H1 (cell line): ENCODE measurements around the gene CAP2. TPM values are rescaled to one million over a fixed set of nuclear protein-coding genes. Genes with fewer than 3 reads are reported as not detected.
A peak's percentile ranks its signal among the peaks of the same experiment; 100 is the strongest.

Source experiments
- ASH2L ChIP-seq: fragments of 200-600, 300-600 bp; sonication (generic); IDR thresholded peaks from one replicate; pipeline ENCODE4 v1.7.1; 2017; ENCODE audit warnings: low read length
- BCL11A ChIP-seq, 2 experiments: IDR thresholded peaks; one replicate each; pipeline ENCODE4 v1.6.1; 2011; ENCODE audit warnings: low read depth in 2 of 2, low read length in 2 of 2, mild to moderate bottlenecking in 2 of 2
- EGR1 ChIP-seq: IDR thresholded peaks from 2 replicates; pipeline ENCODE4 v1.6.1; 2011; ENCODE audit warnings: low read depth, low read length, borderline replicate concordance
- JUN ChIP-seq: IDR thresholded peaks from 2 replicates; pipeline ENCODE4 v1.6.1; 2011; ENCODE audit warnings: low read depth, mild to moderate bottlenecking, improper control_type of control experiment, low read length
- KDM4A ChIP-seq: IDR thresholded peaks from one replicate; pipeline ENCODE4 v1.7.1; 2012; ENCODE audit warnings: low read depth, mild to moderate bottlenecking, moderate library complexity, low read length, inconsistent platforms; ENCODE audit not compliant: severe bottlenecking
- PHF8 ChIP-seq: fragments of 200-600 bp; sonication (generic); conservative IDR thresholded peaks from 2 replicates; pipeline ENCODE4 v1.7.1; 2012; ENCODE audit warnings: low read depth, mild to moderate bottlenecking, inconsistent platforms, low read length, moderate library complexity
- POLR2A ChIP-seq, 2 experiments: IDR thresholded peaks; 1 replicate in 1 of 2; 2 replicates in 1 of 2; pipeline ENCODE4 v1.6.1; 2011; ENCODE audit warnings: low read depth in 2 of 2, low read length in 2 of 2, mild to moderate bottlenecking in 2 of 2; ENCODE audit errors: control extremely low read depth in 1 of 2
- POLR2AphosphoS5 ChIP-seq: IDR thresholded peaks from 2 replicates; pipeline ENCODE4 v1.6.1; 2011; ENCODE audit warnings: low read depth, low read length
- RBBP5 ChIP-seq: IDR thresholded peaks from 2 replicates; pipeline ENCODE4 v1.7.1; 2012; ENCODE audit warnings: low read depth, mild to moderate bottlenecking, inconsistent platforms, low read length, moderate library complexity, borderline replicate concordance
- RFX5 ChIP-seq: IDR thresholded peaks from 2 replicates; pipeline ENCODE4 v1.6.1; 2011; ENCODE audit warnings: low read depth, low read length, improper control_type of control experiment, borderline replicate concordance
- SUZ12 ChIP-seq: fragments of 200-600 bp; sonication (generic); IDR thresholded peaks from 2 replicates; pipeline ENCODE4 v1.6.1; 2012; ENCODE audit warnings: mild to moderate bottlenecking, inconsistent platforms, low read length, moderate library complexity, mixed read lengths
- TBP ChIP-seq: IDR thresholded peaks from 2 replicates; pipeline ENCODE4 v1.6.1; 2011; ENCODE audit warnings: low read depth, low read length, improper control_type of control experiment
- polyA plus RNA-seq, 7 experiments: library from polyadenylated mRNA; depleted of rRNA in 3 of 7; stranded (reverse) in 5 of 7; unstranded in 2 of 7; fragments of >200 nt in 5 of 7; fragments of 200-250 nt in 2 of 7; gene quantifications; 1 replicate in 5 of 7; 2 replicates in 1 of 7; 4 replicates in 1 of 7; pipeline versions ENCODE4 v1.2.1 to v1.2.3, GENCODE V29; 2011 to 2013; ENCODE audit warnings: missing spikeins in 2 of 7, mixed read lengths in 2 of 7
- total RNA-seq: library from RNA; stranded (reverse); fragmentation: NEBNext Ultra II Directional; extraction: Animal tissue kit (Norgen Biotek cat#: 25700); gene quantifications from 2 replicates; pipeline ENCODE4 v1.2.1, GENCODE V29; 2021

The CAP2 gene
- total and polyA plus RNA-seq, 2 of the 8 experiments (the other 6 are each of a cell fraction or from before 2014, with no cell fraction given) = 7.2 to 10.0 TPM

DNA sequence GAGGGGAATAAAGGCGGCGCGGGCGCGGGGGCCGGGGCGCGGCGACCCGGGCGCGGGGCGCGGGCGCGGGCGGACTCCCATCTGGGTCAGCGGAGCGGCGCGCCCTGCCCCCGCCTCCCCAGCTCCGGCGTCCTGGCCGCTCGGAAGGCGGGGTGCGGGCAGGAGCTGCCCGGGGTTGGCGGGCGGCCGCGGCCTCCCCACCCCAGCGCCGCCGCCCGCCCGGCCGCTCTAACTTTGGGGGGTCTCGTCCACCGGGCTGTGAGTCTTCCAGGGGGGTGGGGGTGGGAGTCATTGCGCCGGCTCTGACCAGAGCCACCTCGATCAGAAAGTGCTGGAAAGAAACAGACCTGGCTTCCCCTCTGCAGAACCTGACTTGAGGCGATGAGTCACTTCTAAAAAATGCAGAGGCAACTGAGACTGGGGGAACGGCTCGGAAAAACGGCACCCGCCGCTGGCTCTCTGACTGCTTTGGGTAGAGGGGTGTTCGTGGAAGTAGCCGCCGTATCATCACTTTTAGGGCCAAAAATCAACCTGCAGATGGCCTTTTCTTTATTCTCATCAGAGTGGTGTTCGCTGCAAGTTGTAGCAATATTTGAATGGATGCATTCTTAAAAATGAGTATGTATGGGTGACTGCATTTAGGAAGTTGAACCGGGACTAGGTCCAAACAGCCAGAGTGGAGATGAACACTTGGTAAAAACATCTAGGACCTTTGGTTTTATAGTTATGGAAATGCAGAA, 667 bp downstream of the CAP2 start (continued):
- TF ChIP-seq TBP = peak; percentile 43; the same call in 1 of the 2 replicates
- TF ChIP-seq PHF8 = peak; percentile 60; the same call in 1 of the 2 replicates
- TF ChIP-seq EGR1 = no peak
- 0 out of 2 replicates have a peak, but pooled peaks have one; percentile 7 for TF ChIP-seq RBBP5
- no peak for TF ChIP-seq RFX5
- no peak for TF ChIP-seq BCL11A (IDR thresholded peaks at IDR 0.05; ENCODE audit: low read depth in 2 of 2, low read length in 2 of 2)
- TF ChIP-seq ASH2L = peak; percentile 15
- peak; percentile 66; the same call in 1 of the 2 replicates for TF ChIP-seq POLR2AphosphoS5
- TF ChIP-seq SUZ12 = no peak
- peak; percentile 39 to 64; a peak in 2 of 3 replicates for TF ChIP-seq POLR2A (IDR thresholded peaks at IDR 0.05; ENCODE audit: control extremely low read depth in 1 of 2, low read depth in 2 of 2, low read length in 2 of 2)
- TF ChIP-seq KDM4A = peak; percentile 0
- TF ChIP-seq JUN = peak; percentile 78; the same call in 1 of the 2 replicates
